Measurements from ENCODE around the gene TAP1.

DNA sequence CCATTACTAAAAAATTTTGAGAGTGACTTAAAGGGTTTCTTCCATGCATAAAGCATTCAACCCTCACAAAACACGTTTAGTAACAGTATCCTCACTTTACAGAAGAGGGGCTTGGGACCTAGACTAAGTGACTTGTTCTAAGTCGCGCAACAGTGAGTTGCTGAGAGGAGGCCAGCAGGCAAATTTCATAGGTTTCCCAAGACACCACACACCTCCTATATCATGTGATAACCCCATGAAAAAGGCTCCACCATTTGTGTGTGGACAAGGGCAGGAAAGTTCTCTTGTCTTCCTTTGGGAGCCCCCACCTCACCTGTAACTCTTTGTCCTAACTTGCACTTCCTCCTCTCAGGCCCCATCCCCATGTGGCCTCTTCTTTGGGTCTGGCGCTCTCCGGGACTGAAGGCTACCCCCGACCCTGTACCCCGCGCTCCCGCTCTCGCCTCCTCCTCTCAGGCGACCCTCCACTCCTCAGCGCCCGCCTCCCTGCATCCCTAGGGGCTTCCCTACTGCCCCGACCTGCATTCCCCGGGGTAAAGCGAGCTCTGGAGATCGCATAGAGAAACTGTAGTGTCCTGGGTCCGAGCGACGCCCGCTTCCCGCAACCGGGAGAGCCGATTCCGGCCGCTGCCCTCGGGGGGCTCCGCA, 10.0 kb downstream of the TAP1 start:
- TF ChIP-seq, protein P1, sequence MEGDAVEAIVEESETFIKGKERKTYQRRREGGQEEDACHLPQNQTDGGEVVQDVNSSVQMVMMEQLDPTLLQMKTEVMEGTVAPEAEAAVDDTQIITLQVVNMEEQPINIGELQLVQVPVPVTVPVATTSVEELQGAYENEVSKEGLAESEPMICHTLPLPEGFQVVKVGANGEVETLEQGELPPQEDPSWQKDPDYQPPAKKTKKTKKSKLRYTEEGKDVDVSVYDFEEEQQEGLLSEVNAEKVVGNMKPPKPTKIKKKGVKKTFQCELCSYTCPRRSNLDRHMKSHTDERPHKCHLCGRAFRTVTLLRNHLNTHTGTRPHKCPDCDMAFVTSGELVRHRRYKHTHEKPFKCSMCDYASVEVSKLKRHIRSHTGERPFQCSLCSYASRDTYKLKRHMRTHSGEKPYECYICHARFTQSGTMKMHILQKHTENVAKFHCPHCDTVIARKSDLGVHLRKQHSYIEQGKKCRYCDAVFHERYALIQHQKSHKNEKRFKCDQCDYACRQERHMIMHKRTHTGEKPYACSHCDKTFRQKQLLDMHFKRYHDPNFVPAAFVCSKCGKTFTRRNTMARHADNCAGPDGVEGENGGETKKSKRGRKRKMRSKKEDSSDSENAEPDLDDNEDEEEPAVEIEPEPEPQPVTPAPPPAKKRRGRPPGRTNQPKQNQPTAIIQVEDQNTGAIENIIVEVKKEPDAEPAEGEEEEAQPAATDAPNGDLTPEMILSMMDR (IDR thresholded peaks at IDR 0.05; ENCODE audit: low read length): no peak
- TF ChIP-seq EZH2 (IDR thresholded peaks at IDR 0.05; ENCODE audit: borderline replicate concordance, low read length): no peak

All from OCI-LY1 (cell line).